Loucy (cell line): Measurements from ENCODE around the gene RSAD2.
"Not testable (repeated sequence)": the region's sequence is repeated elsewhere in the genome, so short reads cannot be mapped to it uniquely, and the experiment has no call there.

ENCODE experiments used
- H2AFZ ChIP-seq: fragments of 200-600 bp; sonication (generic); 2 replicates; pipeline ENCODE4 v1.6.0; 2016; ENCODE audit warnings: antibody characterized with exemption, mild to moderate bottlenecking, low read length, moderate library complexity
- H3F3A ChIP-seq: fragments of 200-600 bp; 2 replicates; pipeline ENCODE4 v1.6.0; 2016; ENCODE audit warnings: antibody characterized with exemption, low read depth, mild to moderate bottlenecking
- H3K27me3 ChIP-seq: fragments of 200-600 bp; sonication (generic); 2 replicates; pipeline ENCODE4 v1.6.1; 2014; ENCODE audit warnings: low read length, mild to moderate bottlenecking; ENCODE audit not compliant: insufficient read depth, poor library complexity, severe bottlenecking
- H3K36me3 ChIP-seq: fragments of 200-600 bp; sonication (generic); 2 replicates; pipeline ENCODE4 v1.6.1; 2016; ENCODE audit warnings: low read length; ENCODE audit not compliant: insufficient read depth
- H3K4me1 ChIP-seq: fragments of 200-600 bp; sonication (generic); 2 replicates; pipeline ENCODE4 v1.5.1; 2014; ENCODE audit warnings: low read length, mild to moderate bottlenecking; ENCODE audit not compliant: insufficient read depth, poor library complexity, severe bottlenecking
- H3K4me2 ChIP-seq: fragments of 200-600 bp; sonication (generic); 2 replicates; pipeline ENCODE4 v1.6.0; 2014; ENCODE audit warnings: antibody characterized with exemption, low read length, low read depth, mild to moderate bottlenecking; ENCODE audit not compliant: poor library complexity, severe bottlenecking
- H3K4me3 ChIP-seq: fragments of 200-600 bp; sonication (generic); 2 replicates; pipeline ENCODE4 v1.5.1; 2014; ENCODE audit warnings: low read length, mild to moderate bottlenecking, mixed read lengths; ENCODE audit not compliant: poor library complexity, severe bottlenecking
- H3K79me2 ChIP-seq: fragments of 200-600 bp; sonication (generic); 2 replicates; pipeline ENCODE4 v1.6.1; 2014; ENCODE audit warnings: low read length; ENCODE audit not compliant: insufficient read depth
- H3K9ac ChIP-seq: fragments of 200-600 bp; sonication (generic); 2 replicates; pipeline ENCODE4 v1.6.0; 2014; ENCODE audit warnings: mild to moderate bottlenecking, low read depth, low read length, moderate library complexity; ENCODE audit not compliant: poor library complexity, severe bottlenecking
- H3K9me2 ChIP-seq: fragments of 200-600 bp; sonication (generic); replicated peaks from 2 replicates; pipeline ENCODE4 v1.6.1; 2016; ENCODE audit warnings: low read depth, low read length, mixed read lengths
- H3K9me3 ChIP-seq: fragments of 200-600 bp; sonication (generic); 2 replicates; pipeline ENCODE4 v1.6.1; 2014; ENCODE audit warnings: mild to moderate bottlenecking, antibody characterized with exemption, low read length, low read depth; ENCODE audit not compliant: insufficient read depth
- H4K20me1 ChIP-seq: fragments of 200-600 bp; sonication (generic); 2 replicates; pipeline ENCODE4 v1.6.0; 2014; ENCODE audit warnings: antibody characterized with exemption, low read length, mild to moderate bottlenecking; ENCODE audit not compliant: insufficient read depth, poor library complexity, severe bottlenecking
- EZH2phosphoT487 ChIP-seq: fragments of 200-600 bp; IDR thresholded peaks from 2 replicates; pipeline ENCODE4 v1.6.1; 2018; ENCODE audit warnings: antibody characterized with exemption, mild to moderate bottlenecking, moderate library complexity, borderline replicate concordance
- TF ChIP-seq, protein P1 (sequence below): fragments of 200-600 bp; sonication (generic); conservative IDR thresholded peaks from 2 replicates; pipeline ENCODE4 v1.5.1; 2014; ENCODE audit warnings: mild to moderate bottlenecking, antibody characterized with exemption, low read length

Gene RSAD2

DNA sequence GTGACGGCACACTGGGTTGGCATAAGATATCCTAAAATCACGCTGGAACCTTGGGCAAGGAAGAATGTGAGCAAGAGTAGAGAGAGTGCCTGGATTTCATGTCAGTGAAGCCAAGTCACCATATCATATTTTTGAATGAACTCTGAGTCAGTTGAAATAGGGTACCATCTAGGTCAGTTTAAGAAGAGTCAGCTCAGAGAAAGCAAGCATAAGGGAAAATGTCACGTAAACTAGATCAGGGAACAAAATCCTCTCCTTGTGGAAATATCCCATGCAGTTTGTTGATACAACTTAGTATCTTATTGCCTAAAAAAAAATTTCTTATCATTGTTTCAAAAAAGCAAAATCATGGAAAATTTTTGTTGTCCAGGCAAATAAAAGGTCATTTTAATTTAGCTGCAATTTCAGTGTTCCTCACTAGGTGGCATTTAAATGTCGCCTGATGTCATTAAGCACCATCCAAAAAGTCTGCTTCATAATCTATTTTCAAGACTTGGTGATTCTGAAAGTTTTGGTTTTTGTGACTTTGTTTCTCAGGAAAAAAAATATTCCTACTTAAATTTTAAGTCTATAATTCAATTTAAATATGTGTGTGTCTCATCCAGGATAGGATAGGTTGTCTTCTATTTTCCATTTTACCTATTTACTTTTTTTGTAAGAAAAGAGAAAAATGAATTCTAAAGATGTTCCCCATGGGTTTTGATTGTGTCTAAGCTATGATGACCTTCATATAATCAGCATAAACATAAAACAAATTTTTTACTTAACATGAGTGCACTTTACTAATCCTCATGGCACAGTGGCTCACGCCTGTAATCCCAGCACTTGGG, 19.6 kb downstream of the RSAD2 start:
- TF ChIP-seq, protein P1, sequence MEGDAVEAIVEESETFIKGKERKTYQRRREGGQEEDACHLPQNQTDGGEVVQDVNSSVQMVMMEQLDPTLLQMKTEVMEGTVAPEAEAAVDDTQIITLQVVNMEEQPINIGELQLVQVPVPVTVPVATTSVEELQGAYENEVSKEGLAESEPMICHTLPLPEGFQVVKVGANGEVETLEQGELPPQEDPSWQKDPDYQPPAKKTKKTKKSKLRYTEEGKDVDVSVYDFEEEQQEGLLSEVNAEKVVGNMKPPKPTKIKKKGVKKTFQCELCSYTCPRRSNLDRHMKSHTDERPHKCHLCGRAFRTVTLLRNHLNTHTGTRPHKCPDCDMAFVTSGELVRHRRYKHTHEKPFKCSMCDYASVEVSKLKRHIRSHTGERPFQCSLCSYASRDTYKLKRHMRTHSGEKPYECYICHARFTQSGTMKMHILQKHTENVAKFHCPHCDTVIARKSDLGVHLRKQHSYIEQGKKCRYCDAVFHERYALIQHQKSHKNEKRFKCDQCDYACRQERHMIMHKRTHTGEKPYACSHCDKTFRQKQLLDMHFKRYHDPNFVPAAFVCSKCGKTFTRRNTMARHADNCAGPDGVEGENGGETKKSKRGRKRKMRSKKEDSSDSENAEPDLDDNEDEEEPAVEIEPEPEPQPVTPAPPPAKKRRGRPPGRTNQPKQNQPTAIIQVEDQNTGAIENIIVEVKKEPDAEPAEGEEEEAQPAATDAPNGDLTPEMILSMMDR: peak; percentile 80
- TF ChIP-seq EZH2phosphoT487: no peak
- H3K9me3 ChIP-seq: no peaks in the 10 kb centered on the region
- H3K36me3 ChIP-seq: no peaks in the 10 kb centered on the region
- H3K9me2 ChIP-seq: no peaks in the 10 kb centered on the region
- no peaks in the 10 kb centered on the region for H4K20me1 ChIP-seq
- no peaks in the 10 kb centered on the region for H3F3A ChIP-seq
- no peak overlapping the region for H3K9ac ChIP-seq
- no peak overlapping the region for H3K4me2 ChIP-seq
- no peak overlapping the region for H2AFZ ChIP-seq
- no peak overlapping the region for H3K4me3 ChIP-seq
- H3K4me1 ChIP-seq: no peaks in the 10 kb centered on the region
- H3K27me3 ChIP-seq: no peaks in the 10 kb centered on the region
- H3K79me2 ChIP-seq: no peaks in the 10 kb centered on the region

- not testable (repeated sequence) for H4K20me1 ChIP-seq, H3K36me3 ChIP-seq, H3K27me3 ChIP-seq, H3K4me2 ChIP-seq, H2AFZ ChIP-seq, H3K79me2 ChIP-seq, H3K9ac ChIP-seq, H3K4me3 ChIP-seq, H3F3A ChIP-seq, H3K4me1 ChIP-seq, H3K9me2 ChIP-seq, H3K9me3 ChIP-seq
Measured at GRCh38 chr2:6902581-6902980, 25.0 kb downstream of the RSAD2 start.

DNA sequence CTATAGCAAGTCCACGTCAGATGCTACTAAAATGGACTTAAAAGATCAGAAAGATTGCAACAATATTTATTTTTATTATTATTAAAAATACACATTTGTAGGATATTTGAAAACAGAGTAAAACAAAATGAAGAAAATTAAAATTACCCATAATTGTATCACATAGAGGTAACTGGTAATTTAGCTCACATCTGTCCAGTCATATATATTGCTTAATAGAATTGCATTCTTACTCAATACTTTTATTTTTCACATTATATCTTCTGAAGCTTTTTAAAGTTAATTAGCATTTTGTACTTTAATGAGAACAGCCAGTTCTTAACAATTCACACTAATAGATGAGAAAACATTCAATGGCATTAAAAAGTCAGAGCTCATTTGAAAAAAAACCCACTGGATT, 28.1 kb downstream of the RSAD2 start:
- no peak overlapping the region for H3K4me3 ChIP-seq
- no peaks in the 10 kb centered on the region for H3K79me2 ChIP-seq
- no peaks in the 10 kb centered on the region for H3F3A ChIP-seq
- H3K9me3 ChIP-seq: no peaks in the 10 kb centered on the region
- H3K36me3 ChIP-seq: no peaks in the 10 kb centered on the region
- H3K9ac ChIP-seq: no peak overlapping the region
- H4K20me1 ChIP-seq: no peaks in the 10 kb centered on the region
- peaks cover 18% of the 10 kb centered on the region for H3K4me1 ChIP-seq
- no peaks in the 10 kb centered on the region for H3K27me3 ChIP-seq
- TF ChIP-seq, protein P1: no peak
- no peak for TF ChIP-seq EZH2phosphoT487
- no peak overlapping the region for H2AFZ ChIP-seq
- H3K9me2 ChIP-seq: no peaks in the 10 kb centered on the region
- H3K4me2 ChIP-seq: no peak overlapping the region
